Renal pelvis (tissue), 4 donors: ENCODE results near the gene BAIAP2L1. TPM values are rescaled to one million over a fixed set of nuclear protein-coding genes. Genes with fewer than 3 reads are reported as not detected.

Experiments
- DNase-seq: peaks from one replicate; pipeline ENCODE4 v3.0.0-alpha.2; 2013
- polyA plus RNA-seq, 3 donors: library from polyadenylated mRNA; unstranded; fragments of 120-200 nt; gene quantifications; one replicate each; pipeline ENCODE4 v1.2.1, GENCODE V29; 2013; ENCODE audit not compliant: insufficient read length in 3 of 3

Gene BAIAP2L1
- polyA plus RNA-seq, 3 donors: 12.1 to 17.6 (median 16.2) TPM

GRCh38 chr7:98280791-98281756 is 119.8 kb downstream of the BAIAP2L1 start, which contains the start of gene BRI3:
BRI3 (plus strand) TSS chr7:98281686; CDS start chr7:98281796, 110 bp downstream.
- DNase-seq: peak; percentile 92

- no peak for DNase-seq
Measured at GRCh38 chr7:98280296-98280695, 120.6 kb downstream of the BAIAP2L1 start.

DNA sequence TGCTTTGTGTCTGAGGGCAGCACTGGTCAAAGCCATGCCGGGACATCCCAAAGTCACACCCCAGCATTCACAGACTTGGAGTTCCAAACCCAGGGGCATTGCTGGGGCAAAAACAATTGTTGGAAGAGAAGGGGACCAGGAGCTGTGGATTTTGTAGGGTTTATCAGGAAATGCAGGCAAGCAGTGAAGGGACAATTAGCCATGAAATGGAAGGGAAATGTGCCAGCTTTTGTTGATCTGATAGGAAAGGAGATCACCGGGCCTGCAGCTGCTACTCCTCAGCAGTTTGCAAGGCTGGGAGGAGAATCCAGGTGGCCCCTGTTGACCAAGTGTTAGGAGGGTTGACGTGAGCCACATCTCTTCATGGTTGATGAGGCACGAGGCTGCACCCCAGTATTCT is 122.0 kb downstream of the BAIAP2L1 start:
- no peak for DNase-seq

DNA sequence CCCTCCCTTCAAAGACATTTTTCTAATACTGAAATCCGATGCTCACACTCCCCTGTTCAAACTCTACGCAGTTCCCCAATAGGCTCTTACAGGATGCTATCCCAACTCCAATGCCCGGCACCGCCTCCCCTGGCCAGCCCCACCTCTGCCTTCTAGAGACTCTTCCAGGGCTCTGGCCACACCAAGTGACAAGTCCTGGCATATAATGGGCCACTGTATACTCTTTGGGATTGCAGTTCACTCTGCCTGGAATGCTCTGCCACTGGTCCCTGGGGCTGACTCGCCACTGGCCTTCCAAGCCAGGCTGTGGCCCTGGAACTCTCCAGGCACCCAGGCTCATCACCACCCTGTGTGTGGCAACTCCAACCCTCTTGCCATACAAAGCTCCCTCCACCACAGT is 122.5 kb downstream of the BAIAP2L1 start:
- DNase-seq: no peak

- DNase-seq: no peak
Measured at GRCh38 chr7:98276241-98276761, 124.6 kb downstream of the BAIAP2L1 start.

- DNase-seq: no peak
Measured at GRCh38 chr7:98267303-98267702, 133.6 kb downstream of the BAIAP2L1 start.

GRCh38 chr7:98266840-98267239 is 134.1 kb downstream of the BAIAP2L1 start:
- no peak for DNase-seq

DNA sequence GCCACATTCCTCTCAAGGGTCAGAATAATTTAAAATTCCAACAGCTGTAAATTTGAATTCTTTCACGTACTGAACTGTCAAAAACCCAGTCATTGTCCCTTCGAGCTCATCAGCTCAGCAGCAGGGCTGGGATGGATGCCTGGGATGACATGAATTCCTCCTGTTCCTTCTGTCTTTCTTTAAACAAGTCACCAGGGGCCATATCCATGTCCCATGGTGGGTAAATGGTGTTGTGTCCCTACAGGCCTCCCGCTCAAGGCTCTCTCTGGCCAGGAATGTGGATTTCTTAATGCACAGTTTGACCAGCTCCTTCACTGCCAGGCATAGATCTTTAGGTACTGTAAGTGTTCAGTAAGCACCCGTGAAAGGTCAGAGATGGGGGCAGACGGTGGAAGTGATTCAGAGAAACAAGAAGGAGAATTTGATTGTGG is 135.0 kb downstream of the BAIAP2L1 start:
- DNase-seq: no peak

GRCh38 chr7:98257701-98258100 is 143.2 kb downstream of the BAIAP2L1 start:
- no peak for DNase-seq

DNA sequence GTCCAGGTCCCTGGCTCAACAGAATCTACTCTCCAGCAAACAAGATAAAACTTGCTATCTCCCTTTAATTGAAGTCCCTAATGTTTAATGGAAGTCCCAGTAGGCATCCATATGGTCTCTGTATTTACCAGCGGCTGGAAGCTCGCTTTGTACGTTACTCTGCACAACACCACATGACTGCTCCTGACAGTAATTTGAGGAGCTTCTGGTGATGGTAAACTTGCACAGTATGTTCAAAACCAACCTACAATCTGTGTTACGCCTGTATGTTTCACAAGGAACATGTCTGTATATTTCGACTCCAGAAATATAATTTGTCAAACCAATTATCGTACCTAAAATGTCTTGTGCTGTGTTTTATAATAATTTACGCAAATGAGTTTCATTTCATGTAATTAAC is 144.5 kb downstream of the BAIAP2L1 start:
- DNase-seq: no peak

- DNase-seq: no peak
Measured at GRCh38 chr7:98254951-98255610, 145.8 kb downstream of the BAIAP2L1 start.

DNA sequence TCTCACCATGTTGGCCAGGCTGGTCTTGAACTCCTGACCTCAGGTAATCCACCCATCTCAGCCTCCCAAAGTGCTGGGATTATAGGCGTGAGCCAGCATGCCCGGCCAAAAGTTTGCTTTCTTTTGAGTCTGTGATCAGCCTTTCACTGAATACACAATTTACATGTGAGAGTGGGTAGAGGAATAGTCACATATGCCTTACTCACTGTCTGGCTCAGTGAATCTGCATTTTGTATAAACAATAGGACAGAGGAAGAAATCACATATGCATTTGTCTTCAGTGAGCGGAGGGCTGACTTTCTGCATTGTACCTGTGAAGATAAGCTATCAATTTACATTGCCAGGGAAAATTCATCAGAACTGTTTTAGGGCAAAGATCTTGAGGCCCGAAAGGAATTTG is 146.4 kb downstream of the BAIAP2L1 start:
- no peak for DNase-seq

DNA sequence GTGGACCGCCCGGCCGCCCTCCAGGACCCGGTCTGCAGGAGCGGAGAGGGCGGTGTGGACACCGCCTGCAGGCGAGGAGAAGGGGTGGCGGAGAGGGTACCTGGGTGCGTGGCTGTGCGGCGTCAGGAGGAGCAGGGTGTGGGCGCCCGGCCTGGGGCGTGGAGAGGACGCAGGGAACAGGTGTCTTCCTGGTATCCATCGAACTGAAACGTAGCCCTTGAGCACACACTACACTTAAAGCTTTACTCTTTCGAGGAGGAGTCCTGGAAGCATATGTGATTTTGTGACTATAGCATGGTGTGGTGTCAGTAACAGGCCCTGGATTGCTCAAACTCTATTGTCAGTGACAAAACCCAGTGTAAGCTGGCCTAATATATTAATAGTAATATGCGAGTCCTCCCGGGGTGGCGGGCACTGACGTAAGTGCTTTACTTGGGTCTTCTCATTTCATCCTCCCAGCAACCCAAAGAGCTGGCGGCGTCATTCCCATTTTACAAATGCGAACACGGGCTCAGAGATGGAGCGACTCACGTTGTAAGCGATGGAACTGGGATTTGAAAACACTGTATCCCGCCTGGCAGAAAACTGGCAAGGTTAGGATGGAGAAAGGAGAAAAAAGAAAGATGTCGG is 148.3 kb downstream of the BAIAP2L1 start:
- no peak for DNase-seq

GRCh38 chr7:98251601-98252424 is 149.1 kb downstream of the BAIAP2L1 start, which contains the start of gene TECPR1:
TECPR1 (minus strand) TSS chr7:98252232; CDS start chr7:98246146, 6,086 bp downstream.
- peak; percentile 92 for DNase-seq

DNA sequence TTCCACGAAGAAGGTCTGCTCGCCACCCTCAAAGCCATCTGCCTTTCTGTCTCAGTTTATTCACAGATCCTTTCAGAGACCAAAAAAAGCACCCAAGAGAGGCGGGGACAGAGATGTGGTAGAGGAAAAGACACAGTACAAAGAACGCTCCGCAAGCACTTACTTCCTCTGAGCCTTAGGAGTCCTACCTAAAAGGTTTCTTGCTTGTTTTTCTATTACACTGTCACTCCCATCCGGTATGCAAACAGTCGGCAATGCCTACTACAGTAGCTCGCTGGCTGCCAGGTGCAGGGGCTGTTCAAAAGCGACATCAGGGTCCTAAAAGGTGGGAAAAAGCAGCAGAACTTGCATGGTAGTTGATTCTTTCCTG is 149.7 kb downstream of the BAIAP2L1 start:
- no peak for DNase-seq

DNA sequence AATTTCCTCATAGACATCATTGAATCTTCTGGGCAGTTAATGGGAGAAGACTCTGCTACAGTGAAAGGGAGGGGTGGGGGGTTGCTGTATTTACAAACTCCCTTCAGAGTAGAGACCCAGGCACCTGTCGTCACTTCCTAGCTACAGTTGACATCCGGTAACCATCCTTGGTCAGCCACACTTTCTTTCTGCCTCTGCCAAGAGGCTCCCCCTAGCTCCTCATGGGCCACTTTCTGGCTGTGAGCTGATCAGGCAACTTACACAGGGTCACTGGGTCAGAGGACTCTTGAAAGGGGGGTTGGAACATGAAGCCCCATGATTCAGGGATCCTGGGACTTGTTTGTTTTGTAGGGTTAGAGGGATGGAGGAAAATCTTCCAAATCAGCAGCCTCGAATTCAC is 150.1 kb downstream of the BAIAP2L1 start:
- no peak for DNase-seq

DNA sequence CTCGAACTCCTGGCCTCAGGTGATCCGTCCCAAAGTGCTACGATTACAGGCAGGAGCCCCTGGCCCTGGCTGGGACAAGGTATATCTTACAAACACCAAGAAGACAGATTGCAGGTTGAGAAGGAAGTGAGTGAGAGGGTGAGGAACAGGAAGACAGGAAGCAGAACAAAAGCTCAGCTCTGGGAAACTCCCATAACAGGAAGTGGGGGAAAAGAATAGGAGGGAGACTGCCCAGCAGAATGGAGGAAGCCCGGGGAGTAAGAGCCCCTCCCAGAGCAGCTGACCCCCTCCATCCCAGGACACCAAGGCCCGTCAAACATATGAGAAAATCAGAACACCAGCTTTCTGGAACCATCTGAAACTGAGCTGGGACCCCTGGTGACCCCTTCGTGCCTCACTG is 151.8 kb downstream of the BAIAP2L1 start:
- no peak for DNase-seq

GRCh38 chr7:98248156-98248555 is 152.7 kb downstream of the BAIAP2L1 start:
- no peak for DNase-seq

DNA sequence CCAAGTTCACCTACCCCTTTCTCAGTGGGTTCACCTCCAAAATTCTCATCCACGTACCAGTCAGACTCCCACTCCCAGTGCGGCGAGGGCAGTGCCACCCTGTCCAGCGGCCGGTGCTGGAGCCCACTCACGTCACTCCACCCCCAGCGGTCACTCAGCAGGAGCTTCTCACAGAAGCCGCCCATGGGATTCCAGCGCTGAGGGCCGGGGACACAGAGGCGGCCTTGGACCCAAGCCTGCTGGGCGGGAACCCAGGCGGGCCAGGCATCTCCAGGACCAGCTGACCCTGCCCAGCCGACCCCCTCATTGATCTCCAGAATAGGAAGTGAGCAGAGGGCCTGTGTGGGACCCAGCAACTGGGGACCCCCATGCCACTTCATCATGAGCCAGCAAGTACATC is 156.0 kb downstream of the BAIAP2L1 start:
- DNase-seq: no peak

DNA sequence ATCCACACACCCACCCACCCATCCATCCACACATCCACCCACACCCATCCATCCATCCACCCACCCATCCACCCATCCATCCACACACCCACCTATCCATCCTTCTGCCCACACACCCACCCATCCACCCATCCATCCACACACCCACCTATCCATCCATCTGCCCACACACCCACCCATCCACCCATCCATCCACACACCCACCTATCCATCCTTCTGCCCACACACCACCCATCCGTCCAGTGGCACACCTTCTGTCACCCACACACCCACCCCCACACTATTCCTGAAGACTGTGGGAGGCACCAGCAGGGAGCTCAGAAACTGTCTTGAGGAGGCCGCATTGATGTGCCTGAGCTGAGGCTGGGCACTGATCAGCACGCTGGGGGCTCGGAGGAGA is 158.0 kb downstream of the BAIAP2L1 start:
- no peak for DNase-seq

DNA sequence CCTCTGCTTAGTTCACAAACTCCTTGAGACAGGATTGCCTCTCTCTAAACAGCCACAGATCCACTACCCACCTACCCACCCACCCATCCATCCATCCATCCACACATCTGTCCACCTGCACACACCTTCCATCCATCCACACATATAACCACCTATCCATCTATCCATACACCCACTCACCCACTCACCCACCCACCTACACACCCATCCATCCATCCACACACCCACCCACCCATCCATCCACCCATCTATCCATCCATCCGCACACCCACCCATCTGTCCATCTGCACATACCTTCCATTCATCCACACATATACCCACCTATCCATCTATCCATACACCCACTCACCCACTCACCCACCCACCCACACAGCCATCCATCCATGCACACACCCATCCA is 158.5 kb downstream of the BAIAP2L1 start:
- no peak for DNase-seq
